Activated CD4-positive, alpha-beta T cell treated with anti-CD3 and anti-CD28 coated beads for 36 hours (primary cell): ENCODE measurements around the gene RGS18. TPM values are rescaled to one million over a fixed set of nuclear protein-coding genes. Genes with fewer than 3 reads are reported as not detected.
"Not testable (repeated sequence)": the region's sequence is repeated elsewhere in the genome, so short reads cannot be mapped to it uniquely, and the experiment has no call there.

Source experiments
- ATAC-seq: fragments of 200-7000 bp; cut with Tn5 transposase; one replicate; pipeline ENCODE4 v1.10.0; 2021; ENCODE audit warnings: mild to moderate bottlenecking, moderate library complexity
- CTCF ChIA-PET: fragments of 350-600 bp; sonication (Branson Sonifier 250); formaldehyde crosslinking; loops from one replicate; lab custom pipeline; 2021; ENCODE audit warnings: antibody characterized with exemption; lab: Charles Lee
- POLR2A ChIA-PET: fragments of 350-600 bp; sonication (Branson Sonifier 250); formaldehyde crosslinking; loops from one replicate; lab custom pipeline; 2021; ENCODE audit warnings: antibody characterized with exemption, inconsistent platforms; lab: Charles Lee
- DNase-seq: peaks from one replicate; pipeline ENCODE4 v3.0.0-alpha.2; 2020
- H3K27ac Mint-ChIP-seq: one replicate; pipeline ENCODE4 v1.8.0; 2021; ENCODE audit warnings: mixed read lengths
- H3K27me3 Mint-ChIP-seq: one replicate; pipeline ENCODE4 v1.8.0; 2021; ENCODE audit warnings: mixed read lengths
- H3K36me3 Mint-ChIP-seq: one replicate; pipeline ENCODE4 v1.8.0; 2021; ENCODE audit warnings: low read depth, mixed read lengths
- H3K4me1 Mint-ChIP-seq: one replicate; pipeline ENCODE4 v1.8.0; 2021; ENCODE audit warnings: mixed read lengths
- H3K4me3 Mint-ChIP-seq: one replicate; pipeline ENCODE4 v1.8.0; 2021; ENCODE audit warnings: mild to moderate bottlenecking, moderate library complexity, mixed read lengths
- H3K9me3 Mint-ChIP-seq: one replicate; pipeline ENCODE4 v1.8.0; 2021; ENCODE audit warnings: low read depth, mixed read lengths
- intact Hi-C, 2 experiments: fragments of 100-400 bp; cut with DNase I in 1 of 2; cut with micrococcal nuclease in 1 of 2; formaldehyde crosslinking; loops; one replicate each; pipeline versions ENCODE4 v1.14.2 to v1.15.1; 2022 to 2024; cut with DNase I, micrococcal nuclease
- total RNA-seq, 2 experiments: library from RNA; stranded (reverse); gene quantifications; one replicate each; pipeline ENCODE4 v1.2.3, GENCODE V29; 2021

The RGS18 gene
- total RNA-seq, 2 experiments from 2014 or later = not detected

GRCh38 chr1:192140382-192140781 is 17.9 kb upstream of the RGS18 start:
- H3K4me1 Mint-ChIP-seq = no peaks in the 10 kb centered on the region
- no peaks in the 10 kb centered on the region for H3K36me3 Mint-ChIP-seq
- ATAC-seq (no peak), DNase-seq (no peak)
- ChIA-PET CTCF (no interaction called here), POLR2A (no interaction called here)
- no peaks in the 10 kb centered on the region for H3K27me3 Mint-ChIP-seq
- intact Hi-C loops = no loop called here
- H3K9me3 Mint-ChIP-seq = peaks cover 2% of the 10 kb centered on the region
- no peak overlapping the region for H3K4me3 Mint-ChIP-seq
- H3K27ac Mint-ChIP-seq = no peak overlapping the region

DNA sequence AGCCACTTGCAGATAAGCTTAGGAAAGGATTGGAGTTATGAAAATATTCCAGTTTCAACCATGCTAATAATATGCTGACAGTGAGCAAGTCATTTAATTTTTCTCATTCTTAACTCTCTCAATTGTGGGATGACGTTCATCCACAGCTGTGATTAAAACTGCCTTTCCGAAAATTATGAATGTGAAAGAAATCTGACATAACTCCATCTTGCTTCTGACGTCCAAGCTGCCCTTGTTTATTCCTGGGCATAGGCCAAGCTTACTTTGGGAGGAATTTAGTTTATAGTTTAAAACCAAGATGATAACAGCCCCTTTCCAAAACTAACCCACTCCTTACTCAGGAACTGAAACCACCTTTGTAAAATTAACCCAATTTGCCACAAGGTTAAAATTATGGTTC is 11.0 kb upstream of the RGS18 start:
- H3K36me3 Mint-ChIP-seq = no peaks in the 10 kb centered on the region
- peaks cover 2% of the 10 kb centered on the region for H3K9me3 Mint-ChIP-seq
- intact Hi-C loops = no loop called here
- no peaks in the 10 kb centered on the region for H3K4me1 Mint-ChIP-seq
- ChIA-PET POLR2A (no interaction called here), CTCF (no interaction called here)
- no peak overlapping the region for H3K27ac Mint-ChIP-seq
- DNase-seq = no peak
- no peaks in the 10 kb centered on the region for H3K27me3 Mint-ChIP-seq
- ATAC-seq = no peak
- H3K4me3 Mint-ChIP-seq = no peak overlapping the region

- intact Hi-C loops = no loop called here
- CTCF ChIA-PET = no interaction called here
- no peaks in the 10 kb centered on the region for H3K4me1 Mint-ChIP-seq
- H3K27ac Mint-ChIP-seq = no peak overlapping the region
- no peak overlapping the region for H3K4me3 Mint-ChIP-seq
- no peaks in the 10 kb centered on the region for H3K36me3 Mint-ChIP-seq
- H3K9me3 Mint-ChIP-seq = peaks cover 2% of the 10 kb centered on the region
- ATAC-seq (no peak), DNase-seq (no peak)
- POLR2A ChIA-PET = no interaction called here
- H3K27me3 Mint-ChIP-seq = no peaks in the 10 kb centered on the region
These were observed 10.6 kb upstream of the RGS18 start for GRCh38 chr1:192147696-192148095.

DNA sequence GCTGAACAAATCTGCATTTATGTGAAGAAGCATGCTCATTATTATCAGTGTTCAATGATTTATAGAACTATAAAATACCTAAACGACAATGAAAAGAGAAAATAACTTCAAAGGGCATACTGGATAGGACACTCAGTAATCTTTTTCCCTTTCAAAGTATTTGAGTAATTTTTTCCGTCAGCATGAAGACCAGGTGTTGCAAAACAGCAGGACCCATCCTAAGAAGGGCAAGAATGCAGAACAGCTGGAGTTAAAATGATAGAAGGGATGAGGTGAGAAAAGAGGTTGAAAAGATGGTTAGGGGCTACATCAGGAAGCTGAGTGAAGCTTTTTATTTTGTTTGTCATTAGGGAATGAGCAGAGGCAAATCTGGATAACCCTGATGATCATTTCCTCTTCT is 7.1 kb upstream of the RGS18 start:
- CTCF ChIA-PET = no interaction called here
- intact Hi-C loops = no loop called here
- H3K4me3 Mint-ChIP-seq = no peak overlapping the region
- ATAC-seq (no peak), DNase-seq (no peak)
- no peaks in the 10 kb centered on the region for H3K9me3 Mint-ChIP-seq
- H3K27ac Mint-ChIP-seq = no peak overlapping the region
- H3K4me1 Mint-ChIP-seq = no peaks in the 10 kb centered on the region
- no peaks in the 10 kb centered on the region for H3K27me3 Mint-ChIP-seq
- POLR2A ChIA-PET = no interaction called here
- H3K36me3 Mint-ChIP-seq = no peaks in the 10 kb centered on the region

DNA sequence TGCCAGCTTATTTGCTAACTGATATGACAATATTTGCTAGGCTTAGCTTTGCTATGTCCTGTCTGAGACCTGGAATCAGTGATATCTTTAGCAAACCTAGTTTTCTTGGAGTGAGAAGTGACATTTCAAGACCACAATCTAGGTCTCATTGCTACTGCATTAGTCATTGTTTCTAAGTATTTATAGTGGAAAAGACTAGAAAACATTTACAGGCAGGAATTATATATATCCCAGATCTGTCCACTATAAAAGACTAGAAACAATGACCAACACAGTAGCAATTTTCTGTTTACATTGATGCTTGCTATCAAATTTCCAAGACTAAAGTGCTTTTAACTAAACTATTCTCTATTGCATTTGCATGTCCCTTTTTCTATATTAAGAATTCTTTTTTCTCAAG is 5.0 kb upstream of the RGS18 start:
- CTCF ChIA-PET = no interaction called here
- Mint-ChIP-seq H3K27ac (no peak overlapping the region), H3K4me3 (no peak overlapping the region), H3K4me1 (no peaks in the 10 kb centered on the region), H3K36me3 (no peaks in the 10 kb centered on the region), H3K9me3 (no peaks in the 10 kb centered on the region), H3K27me3 (no peaks in the 10 kb centered on the region)
- DNase-seq = no peak
- POLR2A ChIA-PET = no interaction called here
- intact Hi-C loops = no loop called here
- ATAC-seq = no peak

GRCh38 chr1:192157067-192157466 is 1.2 kb upstream of the RGS18 start:
- Mint-ChIP-seq H3K36me3 (no peaks in the 10 kb centered on the region), H3K27ac (no peak overlapping the region), H3K27me3 (no peaks in the 10 kb centered on the region), H3K4me1 (no peaks in the 10 kb centered on the region), H3K9me3 (no peaks in the 10 kb centered on the region), H3K4me3 (no peak overlapping the region)
- CTCF ChIA-PET = no interaction called here
- POLR2A ChIA-PET = no interaction called here
- DNase-seq = no peak
- ATAC-seq = no peak
- intact Hi-C loops = no loop called here

DNA sequence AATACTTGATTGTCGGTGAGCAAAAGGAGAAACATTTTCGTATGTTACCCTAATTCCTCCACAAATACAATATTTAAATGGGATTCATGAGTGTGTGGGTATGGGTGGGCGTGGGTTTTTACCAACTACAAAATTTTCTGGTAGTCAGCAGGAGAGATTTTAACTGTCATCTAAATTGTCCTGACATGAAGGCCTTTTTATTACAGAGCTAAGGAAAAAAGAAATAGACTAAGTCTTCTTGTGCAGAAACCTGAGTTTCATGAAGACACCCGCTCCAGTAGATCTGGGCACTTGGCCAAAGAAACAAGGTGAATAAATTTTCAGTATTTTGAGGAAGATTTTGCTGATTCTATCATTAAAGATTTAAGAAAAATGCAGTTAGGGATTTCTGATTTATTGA is 752 bp downstream of the RGS18 start:
- Mint-ChIP-seq H3K27me3 (no peaks in the 10 kb centered on the region), H3K36me3 (no peaks in the 10 kb centered on the region)
- POLR2A ChIA-PET = no interaction called here

DNA sequence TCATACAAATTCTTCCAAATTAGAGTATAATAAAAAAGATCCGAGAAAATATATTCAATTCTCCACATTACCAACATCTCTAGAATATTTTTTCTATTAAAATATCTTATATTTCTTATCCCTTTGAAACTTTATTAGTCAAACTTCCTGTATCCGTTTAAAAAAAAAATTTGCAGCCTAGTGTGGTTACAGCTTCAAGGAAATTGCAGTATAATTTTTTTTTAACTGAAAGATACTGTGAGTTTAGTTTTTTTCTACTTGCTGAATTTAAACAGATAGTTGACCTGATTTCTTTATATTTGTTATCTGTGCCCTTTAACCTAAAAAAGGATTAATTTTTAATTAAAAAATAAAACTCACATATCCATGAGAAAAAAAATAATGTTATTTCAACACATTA is 1.5 kb downstream of the RGS18 start:
- no peak for ATAC-seq
- no peaks in the 10 kb centered on the region for H3K36me3 Mint-ChIP-seq

More for the DNA sequence above, 752 bp downstream of the RGS18 start:
- Mint-ChIP-seq H3K4me3 (no peak overlapping the region), H3K4me1 (no peaks in the 10 kb centered on the region), H3K27ac (no peak overlapping the region), H3K9me3 (no peaks in the 10 kb centered on the region)
- ATAC-seq (no peak), DNase-seq (no peak)
- CTCF ChIA-PET = no interaction called here
- intact Hi-C loops = no loop called here

DNA sequence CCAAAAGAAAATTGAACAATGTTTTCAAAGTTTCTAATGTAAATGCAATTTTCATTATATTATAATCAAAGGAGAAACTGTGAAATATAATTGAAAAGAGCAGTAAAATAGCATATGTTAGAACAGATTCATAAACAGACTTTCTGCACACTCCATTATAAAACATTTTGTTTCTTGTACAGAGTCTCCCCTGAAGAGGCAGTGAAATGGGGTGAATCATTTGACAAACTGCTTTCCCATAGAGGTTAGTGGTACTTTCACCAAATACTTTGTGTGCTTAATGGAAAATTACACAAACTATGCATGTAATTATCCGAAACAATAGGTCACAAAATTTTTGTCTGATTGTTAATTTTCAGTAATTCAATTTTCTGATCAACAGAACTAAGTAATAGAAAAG is 1.9 kb downstream of the RGS18 start:
- intact Hi-C loops = no loop called here
- H3K4me1 Mint-ChIP-seq = no peaks in the 10 kb centered on the region
- no peak overlapping the region for H3K4me3 Mint-ChIP-seq
- no peak for DNase-seq
- H3K9me3 Mint-ChIP-seq = peaks cover under 1% of the 10 kb centered on the region
- no peak overlapping the region for H3K27ac Mint-ChIP-seq
- no peaks in the 10 kb centered on the region for H3K36me3 Mint-ChIP-seq
- ChIA-PET CTCF (interaction anchor here (0.8 kb wide), 1 partner anchor 10 kb away, joined by 3 read pairs; no protein-coding TSS in a partner anchor), POLR2A (no interaction called here)
- H3K27me3 Mint-ChIP-seq = no peaks in the 10 kb centered on the region
- no peak for ATAC-seq

More for the DNA sequence above, 1.5 kb downstream of the RGS18 start:
- H3K27me3 Mint-ChIP-seq = no peaks in the 10 kb centered on the region
- POLR2A ChIA-PET = no interaction called here
- intact Hi-C loops = no loop called here
- no peaks in the 10 kb centered on the region for H3K9me3 Mint-ChIP-seq
- no peak for DNase-seq
- no peak overlapping the region for H3K4me3 Mint-ChIP-seq
- H3K27ac Mint-ChIP-seq = no peak overlapping the region
- no peaks in the 10 kb centered on the region for H3K4me1 Mint-ChIP-seq
- CTCF ChIA-PET = interaction anchor here (0.8 kb wide), 1 partner anchor 10 kb away, joined by 3 read pairs; no protein-coding TSS in a partner anchor

GRCh38 chr1:192161976-192162375 is 3.7 kb downstream of the RGS18 start:
- no peak overlapping the region for H3K4me3 Mint-ChIP-seq
- ChIA-PET CTCF (no interaction called here), POLR2A (no interaction called here)
- no peaks in the 10 kb centered on the region for H3K4me1 Mint-ChIP-seq
- DNase-seq (no peak), ATAC-seq (no peak)
- intact Hi-C loops = no loop called here
- no peaks in the 10 kb centered on the region for H3K36me3 Mint-ChIP-seq
- no peaks in the 10 kb centered on the region for H3K27me3 Mint-ChIP-seq
- H3K27ac Mint-ChIP-seq = no peak overlapping the region
- peaks cover 3% of the 10 kb centered on the region for H3K9me3 Mint-ChIP-seq

GRCh38 chr1:192162376-192162775 is 4.1 kb downstream of the RGS18 start:
- Mint-ChIP-seq H3K9me3 (peaks cover 3% of the 10 kb centered on the region), H3K36me3 (no peaks in the 10 kb centered on the region), H3K4me1 (no peaks in the 10 kb centered on the region), H3K27ac (no peak overlapping the region), H3K27me3 (no peaks in the 10 kb centered on the region), H3K4me3 (no peak overlapping the region)
- ChIA-PET CTCF (no interaction called here), POLR2A (no interaction called here)
- no peak for ATAC-seq
- DNase-seq = no peak
- intact Hi-C loops = no loop called here

DNA sequence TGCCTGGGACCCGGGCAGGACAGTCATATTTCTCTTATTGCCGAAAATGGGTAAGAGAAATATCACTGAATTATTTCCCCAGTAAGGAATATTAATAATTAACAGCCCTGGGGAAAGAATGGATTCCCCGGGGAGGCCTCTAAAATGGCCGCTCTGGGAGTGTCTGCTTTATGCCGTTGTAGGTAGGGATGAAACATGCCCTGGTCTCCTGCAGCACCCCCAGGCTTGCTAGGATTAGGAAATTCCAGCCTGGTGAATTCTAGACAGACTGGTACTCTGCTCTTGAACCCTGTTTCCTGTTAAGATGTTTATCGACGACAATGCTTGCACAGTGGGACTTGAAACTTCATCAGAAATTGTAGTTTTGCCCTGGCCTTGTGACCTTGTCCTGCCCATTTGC is 6.7 kb downstream of the RGS18 start:
- POLR2A ChIA-PET, ATAC-seq, intact Hi-C loops, CTCF ChIA-PET, H3K4me3 Mint-ChIP-seq, H3K36me3 Mint-ChIP-seq, H3K4me1 Mint-ChIP-seq, DNase-seq, H3K27me3 Mint-ChIP-seq, H3K27ac Mint-ChIP-seq, H3K9me3 Mint-ChIP-seq: not testable (repeated sequence)

- no peak overlapping the region for H3K27ac Mint-ChIP-seq
- POLR2A ChIA-PET = no interaction called here
- H3K36me3 Mint-ChIP-seq = no peaks in the 10 kb centered on the region
- no peaks in the 10 kb centered on the region for H3K27me3 Mint-ChIP-seq
- no peak overlapping the region for H3K4me3 Mint-ChIP-seq
- no peak for ATAC-seq
- no peaks in the 10 kb centered on the region for H3K4me1 Mint-ChIP-seq
- intact Hi-C loops = no loop called here
- DNase-seq = no peak
- CTCF ChIA-PET = no interaction called here
- H3K9me3 Mint-ChIP-seq = peaks cover 3% of the 10 kb centered on the region
These were observed 8.7 kb downstream of the RGS18 start for GRCh38 chr1:192167011-192167410.
